ENCODE data around the gene ATF6.

The ATF6 gene

GRCh38 chr1:161747801-161748200 is 18.3 kb upstream of the ATF6 start:
- DNase-seq = no peak
- no peaks in the 10 kb centered on the region for H3K27me3 ChIP-seq (replicated peaks; ENCODE audit: insufficient read depth, low read length)
- peaks cover 10% of the 10 kb centered on the region for H3F3A ChIP-seq (ENCODE audit: insufficient read depth, low read length)
- peaks cover 31% of the 10 kb centered on the region for H3K79me2 ChIP-seq (ENCODE audit: low read length)
- TF ChIP-seq EZH2 (optimal IDR thresholded peaks at IDR 0.05; ENCODE audit: low read depth, low read length) = no peak
- no peak for TF ChIP-seq CTCF (IDR thresholded peaks at IDR 0.05; ENCODE audit: low read length)
- TF ChIP-seq EZH2phosphoT487 (IDR thresholded peaks at IDR 0.05; ENCODE audit: low read length) = no peak
- H4K20me1 ChIP-seq (ENCODE audit: insufficient read depth, low read length) = no peaks in the 10 kb centered on the region
- H3K4me1 ChIP-seq (ENCODE audit: low read length) = peaks cover 19% of the 10 kb centered on the region
- no peak overlapping the region for H3K4me2 ChIP-seq (ENCODE audit: low read depth, low read length)
- no peaks in the 10 kb centered on the region for H3K9me2 ChIP-seq (replicated peaks; ENCODE audit: insufficient read depth, low read length)
- H3K9ac ChIP-seq (ENCODE audit: low read length) = no peak overlapping the region
- no peak overlapping the region for H3K4me3 ChIP-seq (ENCODE audit: low read length)
- peaks cover 5% of the 10 kb centered on the region; the same call in 1 of the 2 replicates for H3K36me3 ChIP-seq (replicated peaks; ENCODE audit: insufficient read depth, low read length)
- no peak overlapping the region for H2AFZ ChIP-seq (ENCODE audit: low read length)
- no peaks in the 10 kb centered on the region for H3K9me3 ChIP-seq (replicated peaks; ENCODE audit: insufficient read depth, low read length)
- H3K27ac ChIP-seq (ENCODE audit: low read length) = no peak overlapping the region

GRCh38 chr1:161749509-161750407 is 16.4 kb upstream of the ATF6 start, which contains the start of gene DUSP12:
Gene DUSP12, plus strand, starts transcription at chr1:161749786. Its CDS starts 16 bp downstream, at chr1:161749802.
- H4K20me1 ChIP-seq (ENCODE audit: insufficient read depth, low read length) = no peaks in the 10 kb centered on the region
- peak; percentile 99 for DNase-seq
- H2AFZ ChIP-seq (ENCODE audit: low read length) = peak within 1 kb of the TSS; percentile 68
- peaks cover 10% of the 10 kb centered on the region for H3F3A ChIP-seq (ENCODE audit: insufficient read depth, low read length)
- TF ChIP-seq CTCF (IDR thresholded peaks at IDR 0.05; ENCODE audit: low read length) (peak; percentile 38), EZH2phosphoT487 (IDR thresholded peaks at IDR 0.05; ENCODE audit: low read length) (no peak)
- peak within 1 kb of the TSS; percentile 83 for H3K27ac ChIP-seq (ENCODE audit: low read length)
- H3K27me3 ChIP-seq (replicated peaks; ENCODE audit: insufficient read depth, low read length) = no peaks in the 10 kb centered on the region
- H3K9me3 ChIP-seq (replicated peaks; ENCODE audit: insufficient read depth, low read length) = no peaks in the 10 kb centered on the region
- peaks cover 14% of the 10 kb centered on the region; the same call in 1 of the 2 replicates for H3K4me1 ChIP-seq (ENCODE audit: low read length)
- H3K4me3 ChIP-seq (ENCODE audit: low read length) = peak within 1 kb of the TSS; percentile 81
- no peaks in the 10 kb centered on the region for H3K9me2 ChIP-seq (replicated peaks; ENCODE audit: insufficient read depth, low read length)
- H3K4me2 ChIP-seq (ENCODE audit: low read depth, low read length) = peak within 1 kb of the TSS; percentile 83
- peak within 1 kb of the TSS; percentile 84 for H3K9ac ChIP-seq (ENCODE audit: low read length)
- H3K79me2 ChIP-seq (ENCODE audit: low read length) = peaks cover 47% of the 10 kb centered on the region
- H3K36me3 ChIP-seq (replicated peaks; ENCODE audit: insufficient read depth, low read length) = peaks cover 21% of the 10 kb centered on the region

- Histone ChIP-seq H3K79me2 (ENCODE audit: low read length) (peaks cover 30% of the 10 kb centered on the region), H3K27ac (ENCODE audit: low read length) (no peak overlapping the region), H3K4me3 (ENCODE audit: low read length) (no peak overlapping the region), H3K9ac (ENCODE audit: low read length) (no peak overlapping the region), H3K9me3 (replicated peaks; ENCODE audit: insufficient read depth, low read length) (no peaks in the 10 kb centered on the region), H4K20me1 (ENCODE audit: insufficient read depth, low read length) (no peaks in the 10 kb centered on the region), H3K27me3 (replicated peaks; ENCODE audit: insufficient read depth, low read length) (no peaks in the 10 kb centered on the region), H3K4me1 (ENCODE audit: low read length) (peaks cover 24% of the 10 kb centered on the region), H3K36me3 (replicated peaks; ENCODE audit: insufficient read depth, low read length) (0 out of 2 replicates have a peak, but pooled peaks cover under 1% of the 10 kb centered on the region), H2AFZ (ENCODE audit: low read length) (no peak overlapping the region), H3F3A (ENCODE audit: insufficient read depth, low read length) (peaks cover 24% of the 10 kb centered on the region), H3K9me2 (replicated peaks; ENCODE audit: insufficient read depth, low read length) (no peaks in the 10 kb centered on the region), H3K4me2 (ENCODE audit: low read depth, low read length) (peak overlapping the region; percentile 12; the same call in 1 of the 2 replicates)
- TF ChIP-seq EZH2phosphoT487 (IDR thresholded peaks at IDR 0.05; ENCODE audit: low read length) (no peak), EZH2 (optimal IDR thresholded peaks at IDR 0.05; ENCODE audit: low read depth, low read length) (no peak), CTCF (IDR thresholded peaks at IDR 0.05; ENCODE audit: low read length) (peak; percentile 74)
- DNase-seq = peak; percentile 73
Observed at GRCh38 chr1:161763522-161764098, 2.5 kb upstream of the ATF6 start.

Measured in MM.1S (cell line).